NCI-H1417 treated with DMSO at 0.1 percent for 48 hours (cell line): ENCODE data around the gene TFEB.

ENCODE experiments used
- DNase-seq: peaks from one replicate; lab custom pipeline; 2025; lab: John Stamatoyannopoulos, UW

Gene TFEB

DNA sequence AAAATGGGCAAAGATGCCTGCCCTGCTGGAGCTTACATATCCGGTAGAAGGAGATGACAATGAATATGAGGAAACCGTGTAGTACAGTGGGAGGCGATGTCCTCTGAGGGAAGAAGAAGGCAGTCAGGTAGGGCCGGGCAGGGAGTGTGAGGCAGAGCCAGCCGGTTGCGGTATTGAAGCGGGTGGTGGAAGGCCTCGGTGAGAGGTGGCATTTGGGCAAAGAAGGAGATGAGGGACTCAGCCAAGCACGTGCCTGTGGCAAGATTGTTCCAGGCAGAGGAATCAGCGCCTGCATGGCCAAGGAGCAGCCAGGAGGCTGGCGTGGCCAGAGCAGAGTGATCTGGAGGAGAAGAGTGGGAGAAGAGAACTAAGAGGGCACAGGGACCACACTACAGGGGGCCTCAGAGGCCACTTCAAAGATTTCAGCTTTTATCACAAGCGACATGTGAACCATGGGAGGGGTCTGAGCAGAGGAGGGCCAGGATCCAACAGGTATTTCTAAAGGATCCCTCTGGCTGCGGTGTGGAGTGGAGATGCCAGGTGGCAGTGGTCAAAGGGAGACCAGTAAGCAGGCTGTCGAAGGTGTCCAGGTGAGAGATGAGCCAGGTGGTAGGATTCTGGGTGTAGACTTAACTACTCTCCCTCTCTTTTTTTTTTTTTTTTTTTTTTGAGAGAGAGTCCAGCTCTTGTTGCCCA is 83.3 kb downstream of the TFEB start:
- DNase-seq = no peak

DNA sequence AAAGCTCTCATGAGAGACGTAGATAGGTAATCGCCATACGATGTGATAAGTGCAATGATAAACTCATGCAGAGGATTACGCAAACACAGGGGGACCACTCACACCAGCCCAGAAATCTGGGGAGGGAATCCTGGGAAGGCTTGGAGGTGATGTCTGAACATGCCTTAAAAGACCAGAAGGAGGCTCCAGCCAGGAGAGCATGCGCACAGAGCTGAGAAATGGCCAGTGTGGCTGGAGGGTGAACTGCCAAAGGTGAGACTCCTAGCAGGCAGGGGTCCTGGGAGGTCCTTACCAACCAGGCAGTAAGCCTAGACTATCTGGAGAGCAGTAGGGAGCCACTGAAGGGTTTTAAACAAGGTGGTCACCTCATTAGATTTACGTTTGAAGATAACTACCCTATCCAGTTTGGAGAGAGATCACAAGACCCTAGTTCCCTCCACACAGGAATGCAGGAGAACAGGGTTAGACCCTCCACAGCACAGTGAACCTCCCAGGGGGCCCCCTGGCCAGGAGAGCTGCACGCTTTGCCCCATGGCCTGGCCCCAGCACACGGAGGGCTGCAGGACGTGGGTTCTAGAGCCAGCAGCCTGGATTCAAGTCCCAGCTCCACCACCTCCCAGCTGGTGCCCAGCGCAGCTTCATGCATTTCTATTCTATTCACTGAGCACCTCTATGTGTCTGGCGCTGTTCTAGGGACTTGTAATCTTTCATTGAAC is 84.0 kb downstream of the TFEB start:
- DNase-seq = no peak

DNA sequence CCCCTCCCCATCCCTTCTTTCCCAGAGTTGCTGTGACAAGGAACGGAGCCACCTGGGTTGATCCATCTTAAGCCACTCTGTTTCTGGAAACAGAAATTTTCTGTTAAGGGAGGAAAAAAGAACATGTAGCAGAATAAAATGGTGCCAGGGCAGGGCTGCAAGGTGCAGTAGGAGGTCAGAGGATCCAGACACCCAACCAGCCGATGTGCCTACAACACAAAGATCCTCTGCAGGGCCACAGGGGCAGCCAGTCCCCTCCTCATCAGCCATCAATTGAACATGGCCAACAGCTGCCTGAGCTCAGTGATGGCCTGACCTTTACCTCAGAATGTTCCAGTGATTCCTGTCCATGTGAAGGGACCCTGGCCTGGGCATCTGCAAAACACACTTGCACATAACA is 85.3 kb downstream of the TFEB start:
- DNase-seq = no peak

DNA sequence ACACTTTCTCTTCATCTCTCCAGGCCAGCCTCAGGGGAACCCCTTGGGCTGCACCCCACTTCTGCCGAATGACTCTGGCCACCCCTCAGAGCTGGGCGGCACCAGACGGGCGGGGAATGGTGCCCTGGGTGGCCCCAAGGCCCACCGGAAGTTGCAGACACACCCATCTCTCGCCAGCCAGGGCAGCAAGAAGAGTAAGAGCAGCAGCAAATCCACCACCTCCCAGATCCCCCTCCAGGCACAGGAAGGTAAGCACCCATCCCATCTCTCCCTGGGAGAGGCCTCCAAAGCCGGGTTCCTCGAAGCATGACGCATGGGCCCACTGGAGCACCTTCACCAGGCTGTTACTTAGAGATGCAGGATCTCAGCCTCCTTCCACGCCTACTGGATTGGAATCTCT is 85.8 kb downstream of the TFEB start:
- no peak for DNase-seq

DNA sequence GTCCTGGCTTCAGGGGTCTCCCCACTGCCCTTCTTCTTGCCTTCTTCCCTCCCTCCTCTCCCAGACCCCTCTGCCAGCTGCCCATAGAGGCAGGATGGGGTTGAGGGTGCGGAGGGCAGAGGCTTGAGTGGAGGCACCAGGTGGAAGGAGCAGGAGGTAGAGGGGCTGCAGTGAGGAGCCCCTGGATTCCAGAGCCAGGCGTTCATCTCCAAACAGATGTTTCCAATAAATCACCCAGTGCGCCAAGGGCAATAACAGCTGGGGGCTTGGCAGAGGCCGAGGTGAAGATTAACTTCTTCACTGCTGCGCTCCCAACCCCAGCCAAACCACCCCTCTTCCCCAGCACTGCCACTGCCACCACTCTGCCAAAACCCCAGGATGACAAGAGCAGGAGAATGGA is 86.5 kb downstream of the TFEB start:
- DNase-seq = no peak

DNA sequence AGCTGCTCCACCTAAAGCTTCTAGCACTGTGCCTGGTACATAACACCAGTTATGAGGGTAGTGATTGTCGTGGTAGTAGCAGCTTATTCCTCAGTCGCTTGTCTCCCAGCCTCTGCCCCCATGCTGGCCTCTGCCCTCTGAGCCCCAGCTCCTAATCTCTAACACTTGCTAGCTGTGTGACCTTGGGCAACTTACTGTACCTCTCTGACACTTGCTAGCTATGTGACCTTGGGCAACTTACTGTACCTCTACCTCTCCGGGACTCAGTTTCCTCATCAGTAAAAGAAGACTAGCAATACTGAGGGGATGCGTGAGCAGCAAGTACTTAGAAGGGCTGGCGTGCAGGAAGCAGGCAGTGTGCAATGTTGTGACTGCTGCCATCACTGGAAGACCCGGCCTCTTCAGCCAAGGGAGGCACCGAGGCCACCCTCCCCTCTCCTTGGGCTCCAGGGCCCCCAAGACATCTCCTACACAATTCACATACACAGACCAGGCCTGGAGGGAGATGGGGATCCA is 87.3 kb downstream of the TFEB start:
- no peak for DNase-seq

DNA sequence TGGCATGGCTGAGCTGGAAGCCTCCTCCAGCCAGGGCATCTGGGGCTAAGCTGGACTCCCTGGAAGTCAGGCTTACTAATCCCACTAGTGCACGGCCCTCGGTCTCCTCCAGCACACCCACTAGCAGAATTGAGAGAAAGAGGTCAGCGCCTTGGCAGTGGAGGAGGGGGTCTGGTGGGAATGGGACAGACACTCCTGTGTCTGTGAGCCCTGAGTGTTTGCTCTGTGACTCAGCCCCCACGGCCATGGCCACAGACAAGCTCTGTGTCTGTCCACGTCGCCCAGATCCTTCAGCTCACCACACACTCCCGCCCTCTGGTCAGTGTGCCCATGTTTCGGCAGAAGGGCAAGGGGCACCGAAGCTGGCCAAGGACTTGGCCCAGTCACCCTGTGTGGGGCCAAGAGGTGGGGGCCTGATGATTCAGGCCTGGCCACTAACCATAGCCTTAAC is 88.3 kb downstream of the TFEB start:
- DNase-seq = no peak

DNA sequence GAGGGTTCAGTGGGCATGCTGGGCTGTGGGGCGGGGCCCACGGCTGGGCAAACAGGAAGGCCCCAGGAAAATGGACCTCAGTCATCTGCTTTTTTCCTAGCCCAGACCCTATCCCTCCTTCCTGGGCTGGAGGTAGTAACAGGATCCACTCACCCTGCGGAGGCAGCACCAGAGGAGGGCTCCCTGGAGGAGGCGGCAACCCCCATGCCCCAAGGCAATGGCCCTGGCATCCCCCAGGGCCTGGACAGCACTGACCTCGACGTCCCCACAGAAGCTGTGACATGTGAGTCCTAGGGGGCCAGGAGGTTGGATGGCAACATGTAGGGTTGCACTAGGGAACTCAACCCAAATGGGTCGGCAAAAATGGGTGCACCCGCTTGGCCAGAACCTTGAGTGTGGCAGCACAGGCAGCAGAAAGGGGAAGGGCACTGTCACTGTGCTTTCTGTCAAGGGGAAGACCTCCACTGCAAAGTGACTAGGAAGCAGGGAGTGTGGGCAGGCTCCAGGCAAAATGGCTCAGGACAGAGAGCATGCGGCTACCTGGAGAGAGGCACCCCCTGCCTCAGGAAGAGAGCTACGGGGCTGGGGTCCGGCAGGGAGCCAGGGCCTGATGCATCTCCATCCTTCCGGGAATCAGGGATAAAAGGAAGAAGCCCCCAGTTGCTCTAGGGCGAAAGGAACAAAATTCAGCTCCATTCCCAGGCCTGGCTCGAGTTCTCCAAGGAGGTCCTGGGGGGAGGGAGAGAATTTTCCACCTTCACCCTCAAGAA is 89.2 kb downstream of the TFEB start:
- no peak for DNase-seq

DNA sequence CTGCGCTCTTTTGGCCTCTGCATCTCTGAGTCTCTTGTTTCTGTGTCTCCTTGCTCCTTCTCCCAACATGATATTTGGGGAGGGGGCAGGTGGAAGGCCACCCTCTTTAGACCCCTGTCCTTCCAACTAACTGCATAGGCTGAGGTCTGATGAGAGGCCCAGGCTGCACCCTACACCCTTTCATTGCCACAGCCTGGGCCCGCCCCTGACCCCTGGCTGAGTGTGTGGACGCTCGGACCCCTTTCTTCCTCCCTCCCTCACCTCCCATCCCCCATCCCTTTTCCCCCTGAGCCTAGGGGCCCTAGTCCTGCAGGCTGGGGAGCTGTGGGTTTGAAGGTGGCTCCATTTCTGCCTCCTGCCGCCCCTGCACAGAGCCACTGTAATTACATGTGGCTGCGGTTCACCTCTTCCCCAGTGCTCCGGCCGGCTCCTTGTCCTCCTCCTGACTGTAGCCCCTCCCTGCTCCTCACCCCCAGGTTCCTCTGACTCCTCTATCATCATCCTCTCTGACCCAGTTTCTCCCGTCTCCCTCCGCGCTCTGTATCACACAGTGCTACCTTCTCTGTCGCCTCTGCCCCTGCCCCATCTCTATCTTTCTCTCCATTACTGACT is 90.3 kb downstream of the TFEB start:
- DNase-seq = no peak

DNA sequence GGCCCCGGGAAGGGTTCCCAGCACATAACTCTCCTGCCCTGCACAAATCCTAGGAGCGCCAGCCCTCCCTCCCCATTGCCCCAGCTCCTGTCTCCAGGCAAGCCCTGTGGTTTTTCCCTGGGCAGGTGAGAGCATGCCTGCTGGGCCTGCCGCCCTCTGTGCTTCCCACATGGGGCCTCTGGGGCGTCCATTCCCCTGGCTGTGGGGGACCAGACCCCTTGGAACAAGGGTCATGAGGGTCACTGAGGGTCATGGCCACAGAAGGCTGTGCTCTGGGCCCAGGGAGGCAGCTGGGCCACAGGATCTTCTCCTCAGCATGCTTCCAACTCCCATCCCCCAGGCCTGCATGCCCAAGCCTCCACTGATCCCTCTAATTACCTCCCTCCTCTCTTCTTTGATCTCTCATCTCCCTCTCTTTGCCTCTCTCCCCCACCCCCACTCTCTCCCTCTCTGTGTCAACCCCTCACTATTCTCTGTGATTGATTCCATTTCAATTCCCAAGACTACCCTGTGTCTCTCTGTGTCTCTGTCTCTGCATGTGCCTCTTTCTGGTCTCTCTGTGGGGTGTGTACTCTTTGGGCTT is 91.0 kb downstream of the TFEB start:
- DNase-seq = no peak

DNA sequence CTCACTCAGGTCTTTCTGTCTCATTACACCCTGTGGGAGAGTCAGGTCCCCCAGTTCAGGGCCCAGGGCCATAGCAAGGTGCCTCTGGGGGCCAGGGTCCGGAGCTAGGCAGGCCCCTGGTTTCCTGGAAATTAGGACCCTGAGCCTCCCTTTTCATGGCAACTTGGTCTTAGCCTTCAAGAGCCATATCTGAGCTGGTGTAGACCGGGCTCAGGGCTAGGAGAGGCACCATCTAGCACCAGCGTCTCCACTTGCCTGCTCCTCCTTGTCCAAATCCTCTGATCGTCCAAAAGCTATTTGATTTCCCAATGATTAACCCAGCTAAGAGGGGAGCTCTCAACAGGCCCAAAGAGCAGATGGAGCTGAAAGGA is 91.5 kb downstream of the TFEB start:
- DNase-seq = no peak

DNA sequence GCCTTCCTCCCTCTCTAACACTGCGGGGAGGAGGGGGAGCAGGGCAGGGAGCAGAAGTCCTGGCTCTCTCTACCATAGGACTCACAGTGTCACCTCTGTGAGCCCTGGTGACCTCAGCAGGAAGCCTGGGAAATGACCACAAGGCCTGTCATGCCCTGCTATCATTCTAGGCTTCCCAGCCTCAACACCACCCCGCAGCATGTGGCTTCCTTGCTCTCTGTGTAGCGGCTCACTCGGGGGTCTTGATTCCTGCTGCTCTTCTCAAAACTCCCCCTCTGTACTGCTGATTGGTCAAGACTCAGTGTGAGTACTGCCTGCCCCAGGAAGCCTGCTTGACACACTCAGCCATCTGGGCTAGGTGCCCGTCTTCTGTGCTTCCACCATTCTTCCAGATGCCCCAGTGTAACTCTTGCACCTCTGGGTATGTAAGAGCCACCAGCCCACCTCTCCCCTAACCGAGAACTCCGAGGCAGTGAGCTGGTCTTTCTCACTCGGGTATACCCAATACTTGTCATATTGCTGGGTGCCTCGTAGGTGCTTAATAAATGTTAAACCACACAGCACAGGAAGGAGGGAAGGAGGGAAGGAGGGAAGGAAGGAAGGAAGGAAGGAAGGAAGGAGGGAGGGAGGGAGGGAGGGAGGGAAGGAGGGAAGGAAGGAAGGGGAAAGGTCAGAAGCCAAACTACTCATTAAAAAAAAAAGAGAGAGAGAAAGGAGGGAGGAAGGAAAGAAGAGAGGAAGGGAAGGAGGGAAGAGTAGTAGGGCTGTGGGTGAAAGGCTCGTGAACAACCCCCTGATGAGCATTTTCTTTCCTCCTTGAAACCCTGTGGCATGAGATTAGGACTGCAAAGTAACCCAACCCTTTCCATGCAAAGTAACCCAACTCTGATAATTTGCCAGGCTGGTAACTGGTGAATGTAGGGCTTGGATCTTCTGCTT is 92.2 kb downstream of the TFEB start:
- no peak for DNase-seq

DNA sequence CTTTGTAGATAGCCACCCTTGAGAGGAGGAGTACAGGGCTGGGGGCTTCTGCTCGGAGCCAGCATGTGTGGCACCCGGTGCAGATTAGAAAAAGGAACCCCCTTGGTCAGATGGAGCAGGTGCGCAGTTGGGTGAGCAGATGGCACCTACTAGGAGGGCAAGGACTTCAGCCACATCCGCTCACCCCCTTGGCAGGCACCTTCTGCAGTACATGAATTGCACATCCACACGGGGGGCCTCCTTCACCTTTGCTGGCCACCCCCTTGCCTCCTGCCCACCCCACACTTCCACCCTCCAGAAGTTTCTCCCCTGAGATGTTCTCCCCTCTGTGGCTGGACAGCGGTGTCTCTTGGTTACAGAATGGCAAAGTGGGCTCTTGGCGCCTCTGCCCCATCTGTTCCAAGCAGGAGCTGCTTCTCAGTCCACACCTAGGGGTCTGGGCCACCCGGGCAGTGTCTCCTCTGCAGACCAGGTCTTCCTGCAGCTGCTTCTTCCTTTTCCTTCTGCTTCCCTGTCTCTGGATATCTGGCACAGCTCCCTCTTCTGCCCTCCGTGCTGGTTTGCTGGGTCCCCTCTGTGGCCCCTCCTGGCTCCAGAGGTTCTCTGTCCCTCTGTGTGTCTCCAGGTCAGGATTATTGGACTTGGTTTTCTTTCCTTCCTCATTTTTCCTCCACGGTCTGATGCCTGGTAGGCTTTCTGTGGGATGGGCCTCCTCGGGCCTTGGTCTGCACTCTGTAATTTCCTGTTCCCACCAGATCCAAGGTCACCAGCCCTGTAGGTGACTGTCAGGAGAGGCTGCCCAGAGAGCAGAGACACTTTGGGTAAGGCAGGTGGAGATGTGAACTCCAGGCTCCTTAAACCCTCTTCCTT is 93.1 kb downstream of the TFEB start:
- DNase-seq = no peak

DNA sequence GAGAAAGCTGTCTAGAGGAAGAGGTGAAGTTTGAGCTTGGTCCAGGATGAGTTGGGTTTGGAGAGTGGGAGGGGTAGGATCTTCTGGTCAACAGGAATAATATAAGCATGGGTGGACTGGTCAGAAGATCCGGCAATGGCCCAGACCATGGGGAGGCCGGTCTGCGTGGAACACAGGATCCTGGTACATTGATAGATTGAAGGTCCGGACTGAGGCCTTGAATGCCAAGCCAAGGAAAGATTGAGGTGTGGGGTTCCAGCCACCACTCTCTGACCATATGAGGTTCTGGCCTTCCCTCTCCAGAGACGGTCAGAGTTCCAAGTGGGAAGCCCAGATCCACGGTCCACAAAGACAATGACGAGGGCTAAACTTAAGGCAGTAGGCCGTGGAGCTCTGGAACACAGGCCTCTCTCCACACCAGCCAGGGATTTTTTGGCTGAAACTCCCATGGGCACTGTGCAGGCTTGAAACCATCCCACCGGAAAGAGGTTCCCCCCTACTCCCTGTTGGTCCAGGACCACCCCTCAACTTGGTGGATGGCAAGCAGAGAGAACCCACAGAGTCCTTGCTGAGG is 94.0 kb downstream of the TFEB start:
- no peak for DNase-seq

DNA sequence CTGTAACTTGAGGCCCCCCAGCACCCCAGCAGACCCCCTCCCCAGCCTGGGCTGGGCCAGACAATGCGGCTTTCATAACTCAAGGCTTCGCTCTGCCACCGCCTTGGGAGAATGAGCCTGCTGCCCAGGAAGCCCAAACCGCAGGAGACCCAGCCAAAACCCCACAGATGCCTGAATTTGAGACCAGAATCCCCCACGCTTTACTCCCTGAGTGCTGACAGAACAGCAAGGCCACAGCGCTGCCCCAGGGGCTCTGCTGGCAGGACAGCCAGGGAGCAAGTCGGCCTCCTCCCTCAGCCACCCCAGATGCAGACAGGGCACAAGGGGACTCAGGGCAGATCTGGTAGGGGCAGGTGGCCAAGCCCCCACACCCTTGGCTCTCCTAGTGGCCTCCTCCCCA is 95.0 kb downstream of the TFEB start:
- no peak for DNase-seq

DNA sequence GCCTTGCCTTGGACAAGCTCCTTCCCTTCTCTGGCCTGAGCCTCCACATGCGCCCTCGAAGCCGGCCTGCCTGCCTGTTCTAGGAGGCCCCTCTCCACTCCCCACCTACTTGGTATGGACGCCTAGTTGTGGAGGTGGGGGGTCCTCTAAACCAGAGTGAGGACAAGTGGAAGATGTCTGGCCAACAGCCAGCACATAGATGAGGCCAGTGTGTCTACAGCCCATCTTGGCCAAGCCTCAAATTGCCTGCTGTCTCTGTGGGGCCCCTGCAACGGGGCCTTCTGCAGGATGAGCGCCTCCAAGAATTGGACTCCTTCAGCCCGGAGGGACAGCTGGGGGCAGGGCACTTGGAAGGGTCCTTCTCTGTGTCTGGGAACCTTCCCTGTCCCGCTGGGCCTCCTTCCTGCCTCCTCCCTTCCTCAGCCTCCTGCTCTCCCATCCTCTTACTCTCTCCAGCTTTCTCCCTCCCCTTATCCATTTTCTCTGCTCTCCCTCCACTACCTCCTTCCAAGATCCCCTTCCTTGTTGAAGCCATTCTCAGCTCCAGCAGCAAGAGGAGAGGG is 95.5 kb downstream of the TFEB start:
- DNase-seq = no peak

DNA sequence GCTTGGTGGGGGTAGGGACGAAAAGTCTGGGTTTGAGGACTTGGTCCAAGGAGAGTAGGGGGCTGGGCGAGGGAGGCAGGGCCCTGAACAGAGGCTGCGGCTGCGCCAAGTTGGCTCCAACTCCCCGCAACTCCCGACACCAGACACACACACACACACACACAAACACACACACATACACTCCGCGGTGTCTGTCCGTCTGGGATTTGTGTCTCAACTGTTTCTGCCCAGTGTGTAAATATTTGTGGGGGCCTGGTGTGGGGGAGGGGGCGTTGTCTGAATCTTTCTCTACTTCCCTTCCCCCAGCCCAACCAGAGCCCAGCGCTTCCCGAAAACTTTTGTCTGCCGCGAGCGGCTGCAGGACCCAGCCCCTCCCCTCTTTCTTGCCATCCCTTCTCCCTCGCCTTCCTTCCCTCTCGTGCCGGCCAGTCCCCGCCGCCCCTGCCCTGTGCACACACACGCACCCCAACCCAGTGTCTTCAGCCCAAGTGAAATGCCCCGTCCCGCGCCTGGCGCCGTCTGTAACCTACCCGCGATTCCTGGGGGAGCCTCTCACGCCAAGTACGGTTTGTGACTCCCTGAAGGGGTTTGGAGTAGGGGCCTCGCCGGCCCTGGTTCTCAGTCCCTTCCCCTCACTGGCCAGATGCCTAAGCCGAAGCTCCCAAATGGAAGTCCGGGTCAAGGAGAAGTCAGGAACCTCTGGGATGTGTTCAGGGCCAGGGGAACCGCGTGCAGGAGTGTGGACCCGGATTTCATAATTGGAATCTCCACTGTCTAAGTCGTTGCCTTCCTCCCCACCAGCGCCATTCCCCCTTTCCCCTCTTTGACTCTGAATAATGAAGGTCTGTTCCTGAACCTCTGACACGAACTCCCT is 96.2 kb downstream of the TFEB start:
- DNase-seq = no peak
